Ovary (tissue), 9 donors: Measurements from ENCODE around the gene TMEM45A. TPM values are rescaled to one million over a fixed set of nuclear protein-coding genes. Genes with fewer than 3 reads are reported as not detected.

Experiments
- DNase-seq, 5 donors: peaks; one replicate each; pipeline ENCODE4 v3.0.0-alpha.2; 2019 to 2020
- H3K27ac ChIP-seq, 2 donors: fragments of 200-600 bp; one replicate each; pipeline versions ENCODE4 v1.5.1 to v1.8.0; 2019 to 2022
- H3K27me3 ChIP-seq: fragments of 200-600 bp; one replicate; pipeline ENCODE4 v1.8.0; 2022
- H3K36me3 ChIP-seq: fragments of 200-600 bp; sonication (generic); one replicate; pipeline ENCODE4 v1.5.1; 2019
- H3K4me1 ChIP-seq: one replicate; pipeline ENCODE4 v1.8.1; 2013; ENCODE audit warnings: mild to moderate bottlenecking, moderate library complexity; ENCODE audit not compliant: insufficient read depth
- H3K4me3 ChIP-seq: fragments of 200-600 bp; sonication (generic); one replicate; pipeline ENCODE4 v1.5.1; 2017
- H3K9me3 ChIP-seq, 2 donors: fragments of 200-600 bp in 1 of 2; sonication (generic) in 1 of 2; one replicate each; pipeline versions ENCODE4 v1.5.1 to v1.8.1; 2013 to 2019; ENCODE audit warnings: mild to moderate bottlenecking in 1 of 2, moderate library complexity in 1 of 2
- EP300 ChIP-seq: sonication (generic); formaldehyde crosslinking; IDR thresholded peaks from one replicate; pipeline ENCODE4 v1.6.1; 2017; ENCODE audit warnings: antibody characterized with exemption
- POLR2A ChIP-seq: fragments of 450-650 bp; IDR thresholded peaks from one replicate; pipeline ENCODE4 v1.6.1; 2017; ENCODE audit warnings: antibody characterized with exemption, mild to moderate bottlenecking, moderate library complexity
- WGBS, 3 donors: extraction: QIAGEN DNeasy Blood & Tissue Kit in 1 of 3; methylation state at CpG; one replicate each; pipeline versions ENCODE4 v1.1.5 to v1.1.7; 2013 to 2017; 5-methylcytosine and 5-hydroxymethylcytosine counted together
- intact Hi-C, 4 donors: fragments of 100-400 bp; cut with DNase I; formaldehyde crosslinking; loops; one replicate each; pipeline versions ENCODE4 v1.11.0 to v1.15.1; 2022 to 2023
- polyA plus RNA-seq, 2 donors: library from polyadenylated mRNA; stranded (reverse); fragments of 200-250 nt in 1 of 2; fragments of 350-450 nt in 1 of 2; fragmentation: Illumina TruSeq in 1 of 2; extraction: RNeasy Lipid Tissue Mini Kit (QIAGEN cat#74804) in 1 of 2; gene quantifications; one replicate each; pipeline ENCODE4 v1.2.3, GENCODE V29; 2013 to 2014
- total RNA-seq, 7 donors: library from RNA; depleted of rRNA in 2 of 7; stranded (reverse); fragments of >200 nt in 2 of 7; fragmentation: NEBNext Ultra II Directional in 3 of 7; extraction: Animal tissue kit (Norgen Biotek cat#: 25700) in 3 of 7; gene quantifications; one replicate each; pipeline versions ENCODE4 v1.1.0 to v1.2.4, GENCODE V29; 2016 to 2023
- TF ChIP-seq, protein P1 (sequence below), 3 donors: fragments of 450-650 bp in 2 of 3; fragments of 200-600 bp in 1 of 3; IDR thresholded peaks; one replicate each; pipeline versions ENCODE4 v1.5.1 to v1.8.0; 2016 to 2022; ENCODE audit warnings: antibody characterized with exemption in 3 of 3, mild to moderate bottlenecking in 1 of 3
- donor health status: DM: no; HTN: no; CAD: no; lungs with moderate emphysema.
- donor health status: DM: no; HTN: no; CAD: no.
- donor health status: Bipolar disorder and iron deficiency.
- donor health status: DM: yes; HTN: yes; CAD: no.
- donor health status: DM: no; HTN: no; CAD: no.
- donor health status: DM: yes; HTN: yes; CAD: no.

Gene TMEM45A
- total and polyA plus RNA-seq, 9 donors, result 6.1 to 72.0 (median 9.1) TPM

DNA sequence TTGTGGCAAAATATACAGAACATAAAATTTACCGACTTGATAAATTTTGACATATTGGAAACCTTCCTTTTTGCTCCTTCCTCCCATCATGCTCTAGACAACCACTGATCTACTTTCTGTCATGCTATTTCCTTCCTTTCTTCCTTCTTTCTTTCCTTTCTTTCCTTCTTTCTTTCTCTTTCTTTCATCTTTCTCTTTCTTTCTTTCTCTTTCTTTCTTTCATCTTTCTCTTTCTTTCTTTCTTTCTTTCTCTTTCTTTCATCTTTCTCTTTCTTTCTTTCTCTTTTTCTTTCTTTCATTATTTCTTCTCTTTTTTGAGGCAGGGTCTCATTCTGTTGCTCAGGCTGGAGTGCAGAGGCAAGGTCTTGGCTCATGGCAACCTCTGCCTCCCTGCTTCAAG is 8.9 kb upstream of the TMEM45A start:
- intact Hi-C loops, result no loop called here
- Histone ChIP-seq H3K4me3 (no peak overlapping the region), H3K27ac (no peak overlapping the region), H3K36me3 (no peaks in the 10 kb centered on the region), H3K9me3 (no peaks in the 10 kb centered on the region), H3K27me3 (no peaks in the 10 kb centered on the region), H3K4me1 (no peaks in the 10 kb centered on the region)
- DNase-seq, result no peak
- TF ChIP-seq POLR2A, result no peak
- no peak for TF ChIP-seq EP300
- WGBS, 3 donors, result 88 to 89% (median 88%) methylated on average over 1 of the region's 1 CpG

DNA sequence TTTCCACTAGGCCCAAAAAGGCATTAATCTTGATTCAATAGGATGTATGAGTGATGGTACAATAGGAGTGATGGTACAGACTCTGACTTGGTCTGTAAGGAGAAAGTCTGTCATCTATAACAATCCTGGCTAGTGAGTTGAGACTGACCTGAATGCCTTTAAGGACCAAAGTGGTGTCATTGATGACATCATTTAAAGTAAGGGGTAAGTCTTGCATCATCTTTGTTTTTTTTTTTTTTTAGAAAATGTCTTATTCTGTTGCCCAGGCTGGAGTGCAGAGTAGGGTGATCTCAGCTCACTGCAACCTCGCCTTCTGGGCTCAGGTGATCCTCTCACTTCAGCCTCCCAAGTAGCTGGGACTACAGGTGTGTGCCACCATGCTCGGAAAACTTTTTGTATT is 5.6 kb upstream of the TMEM45A start:
- Histone ChIP-seq H3K4me3 (no peak overlapping the region), H3K4me1 (no peaks in the 10 kb centered on the region), H3K9me3 (no peaks in the 10 kb centered on the region), H3K27ac (no peak overlapping the region), H3K27me3 (no peaks in the 10 kb centered on the region), H3K36me3 (no peaks in the 10 kb centered on the region)
- no peak for TF ChIP-seq EP300
- TF ChIP-seq, protein P1, sequence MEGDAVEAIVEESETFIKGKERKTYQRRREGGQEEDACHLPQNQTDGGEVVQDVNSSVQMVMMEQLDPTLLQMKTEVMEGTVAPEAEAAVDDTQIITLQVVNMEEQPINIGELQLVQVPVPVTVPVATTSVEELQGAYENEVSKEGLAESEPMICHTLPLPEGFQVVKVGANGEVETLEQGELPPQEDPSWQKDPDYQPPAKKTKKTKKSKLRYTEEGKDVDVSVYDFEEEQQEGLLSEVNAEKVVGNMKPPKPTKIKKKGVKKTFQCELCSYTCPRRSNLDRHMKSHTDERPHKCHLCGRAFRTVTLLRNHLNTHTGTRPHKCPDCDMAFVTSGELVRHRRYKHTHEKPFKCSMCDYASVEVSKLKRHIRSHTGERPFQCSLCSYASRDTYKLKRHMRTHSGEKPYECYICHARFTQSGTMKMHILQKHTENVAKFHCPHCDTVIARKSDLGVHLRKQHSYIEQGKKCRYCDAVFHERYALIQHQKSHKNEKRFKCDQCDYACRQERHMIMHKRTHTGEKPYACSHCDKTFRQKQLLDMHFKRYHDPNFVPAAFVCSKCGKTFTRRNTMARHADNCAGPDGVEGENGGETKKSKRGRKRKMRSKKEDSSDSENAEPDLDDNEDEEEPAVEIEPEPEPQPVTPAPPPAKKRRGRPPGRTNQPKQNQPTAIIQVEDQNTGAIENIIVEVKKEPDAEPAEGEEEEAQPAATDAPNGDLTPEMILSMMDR (IDR thresholded peaks at IDR 0.05), result no peak
- TF ChIP-seq POLR2A, result no peak
- DNase-seq, result no peak
- WGBS, 3 donors, result 89 to 91% (median 91%) methylated on average over 2 of the region's 2 CpGs
- intact Hi-C loops, result no loop called here

DNA sequence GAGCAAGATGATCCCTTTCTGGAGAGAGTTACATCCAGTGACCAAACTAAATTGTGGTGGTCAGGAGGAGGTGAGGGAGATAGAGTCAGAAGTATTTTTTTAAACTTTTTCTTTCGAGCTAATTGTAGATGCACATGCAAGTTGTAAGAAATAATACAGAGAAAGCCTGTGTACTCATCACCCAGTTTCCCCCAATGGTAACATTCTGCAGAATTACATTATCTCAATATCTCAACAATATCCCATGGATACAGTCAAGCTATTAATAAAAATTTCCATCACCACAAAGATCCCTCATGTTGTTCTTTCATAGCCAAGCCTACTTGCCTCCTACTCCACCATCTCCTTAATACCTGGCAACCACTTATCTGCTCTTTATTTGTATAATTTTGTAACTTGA is 3.3 kb upstream of the TMEM45A start:
- intact Hi-C loops, result no loop called here
- H3K4me1 ChIP-seq, result no peaks in the 10 kb centered on the region
- no peak for DNase-seq
- no peaks in the 10 kb centered on the region for H3K27me3 ChIP-seq
- H3K4me3 ChIP-seq, result no peak overlapping the region
- H3K9me3 ChIP-seq, result no peaks in the 10 kb centered on the region
- TF ChIP-seq POLR2A (no peak), EP300 (no peak)
- TF ChIP-seq, protein P1 (IDR thresholded peaks at IDR 0.05), result no peak
- no peak overlapping the region for H3K27ac ChIP-seq
- no peaks in the 10 kb centered on the region for H3K36me3 ChIP-seq
- WGBS, 3 donors, result 88 to 95% (median 93%) methylated on average over 1 of the region's 1 CpG

DNA sequence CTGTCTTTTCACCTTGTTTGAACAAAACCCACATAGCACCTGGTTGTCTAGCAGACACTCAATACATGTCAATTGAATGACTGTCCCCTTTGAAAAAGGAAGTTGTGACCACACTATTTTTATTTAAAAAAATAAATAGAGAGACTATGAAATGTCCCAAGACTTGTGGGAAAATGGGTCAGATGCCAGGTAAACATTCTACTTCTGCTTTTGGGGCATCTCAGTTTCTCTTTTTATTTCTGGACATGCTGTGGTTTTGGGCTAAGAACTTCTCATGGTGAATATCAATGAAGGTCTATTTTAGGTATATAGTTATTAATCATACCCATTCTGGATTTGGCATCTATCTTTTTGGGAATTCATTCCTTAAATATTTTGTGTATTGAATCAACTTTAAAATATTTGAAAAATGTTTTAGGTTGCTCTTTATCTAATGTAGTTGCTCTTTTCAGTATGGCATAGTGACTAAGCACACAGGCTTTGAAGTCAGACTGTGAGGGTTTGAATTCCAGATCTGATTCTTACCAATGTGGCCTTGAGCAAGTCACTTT is 4.4 kb downstream of the TMEM45A start:
- H3K27ac ChIP-seq, result no peak overlapping the region
- DNase-seq, result no peak
- no peaks in the 10 kb centered on the region for H3K9me3 ChIP-seq
- no peaks in the 10 kb centered on the region for H3K27me3 ChIP-seq
- H3K36me3 ChIP-seq, result no peaks in the 10 kb centered on the region
- H3K4me1 ChIP-seq, result no peaks in the 10 kb centered on the region
- intact Hi-C loops, result loop anchor here in 1 of 4 donors (10.0 kb wide), 1 partner anchor 92 kb away; the partner anchor contains the start of genes LNP1 and TOMM70
- no peak for TF ChIP-seq POLR2A
- no peak overlapping the region for H3K4me3 ChIP-seq

DNA sequence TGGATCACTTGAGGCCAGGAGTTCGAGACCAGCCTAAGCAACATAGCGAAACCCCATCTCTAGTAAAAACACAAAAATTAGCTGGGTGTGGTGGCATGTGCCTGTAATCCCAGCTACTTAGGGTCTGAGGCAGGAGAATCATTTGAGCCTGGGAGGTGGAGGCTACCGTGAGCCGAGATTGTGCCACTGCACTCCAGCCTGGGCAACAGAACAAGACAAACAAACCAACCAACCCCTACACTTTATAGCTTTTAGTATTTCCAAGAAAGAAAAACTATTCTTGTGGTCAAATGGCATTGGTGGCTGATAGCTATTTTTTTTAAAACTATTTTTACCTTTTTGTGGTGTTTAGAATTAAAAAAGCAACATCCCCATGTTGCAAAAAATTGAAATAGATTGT is 7.2 kb downstream of the TMEM45A start:
- Histone ChIP-seq H3K9me3 (no peaks in the 10 kb centered on the region), H3K27me3 (no peaks in the 10 kb centered on the region), H3K4me3 (no peak overlapping the region), H3K36me3 (no peaks in the 10 kb centered on the region), H3K27ac (no peak overlapping the region), H3K4me1 (no peaks in the 10 kb centered on the region)
- 93 to 95% (median 94%) methylated on average over 4 of the region's 4 CpGs for WGBS, 3 donors
- no peak for DNase-seq
- intact Hi-C loops, result loop anchor here in 1 of 4 donors (10.0 kb wide), 1 partner anchor 95 kb away; the partner anchor contains the start of genes LNP1 and TOMM70
- no peak for TF ChIP-seq POLR2A
- TF ChIP-seq, protein P1 (IDR thresholded peaks at IDR 0.05), result no peak
- no peak for TF ChIP-seq EP300
